Activated CD8-positive, alpha-beta memory T cell treated with anti-CD3 and anti-CD28 coated beads, Interleukin-2, amount 50 U/mL, for 24 hours (primary cell): ENCODE results near the gene UBXN4.
A peak's percentile ranks its signal among the peaks of the same experiment; 100 is the strongest.
"Not testable (repeated sequence)": the region's sequence is repeated elsewhere in the genome, so short reads cannot be mapped to it uniquely, and the experiment has no call there.

Experiments used
- DNase-seq: peaks from one replicate; pipeline ENCODE4 v3.0.0-alpha.2; 2020; ENCODE audit errors: extremely low read depth

The UBXN4 gene

GRCh38 chr2:135741395-135742324 is at the start of gene UBXN4:
UBXN4 (plus strand) TSS chr2:135741855; CDS start chr2:135741930, 75 bp downstream.
- peak; percentile 88 for DNase-seq

DNA sequence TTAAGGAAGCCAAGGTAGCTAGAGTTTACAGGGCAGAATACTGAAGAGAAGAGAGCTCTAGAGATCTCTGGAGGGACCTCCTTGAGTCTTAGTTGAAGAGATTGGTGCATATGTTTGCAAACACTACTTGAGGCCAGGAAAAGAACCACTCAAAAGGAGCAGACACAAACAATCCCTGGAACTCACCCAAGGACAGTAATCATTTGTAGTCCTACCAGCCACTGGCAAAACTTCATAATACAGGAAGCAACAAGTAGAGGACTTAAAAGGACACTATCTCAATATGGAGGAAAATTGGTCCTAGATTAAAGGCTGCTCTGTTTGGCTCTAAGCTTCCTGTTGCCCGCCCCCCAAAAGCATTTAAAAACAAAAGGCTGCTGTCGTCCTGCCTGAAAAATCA is 46.9 kb upstream of the UBXN4 start:
- no peak for DNase-seq

- no peak for DNase-seq
These were observed 42.8 kb upstream of the UBXN4 start for GRCh38 chr2:135698838-135699237.

- DNase-seq: no peak
These were observed 40.2 kb upstream of the UBXN4 start for GRCh38 chr2:135701442-135701841.

GRCh38 chr2:135703300-135703699 is 38.4 kb upstream of the UBXN4 start:
- DNase-seq: no peak

DNA sequence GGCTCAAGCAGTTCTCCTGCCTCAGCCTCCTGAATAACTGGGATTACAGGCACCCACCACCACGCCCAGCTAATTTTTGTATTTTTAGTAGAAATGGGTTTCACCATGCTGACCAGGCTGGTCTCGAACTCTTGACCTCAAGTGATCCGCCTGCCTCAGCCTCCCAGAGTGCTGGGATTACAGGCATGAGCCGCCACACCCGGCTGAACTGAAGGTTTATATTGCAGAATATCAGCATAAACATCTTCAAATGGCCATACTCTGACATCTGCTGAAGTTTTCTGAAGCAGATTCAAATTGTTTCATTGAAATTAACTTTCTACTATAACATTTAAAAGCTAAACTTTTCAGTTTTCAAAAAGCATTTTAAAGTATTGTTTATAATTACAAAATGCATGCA is 37.6 kb upstream of the UBXN4 start:
- not testable (repeated sequence) for DNase-seq

DNA sequence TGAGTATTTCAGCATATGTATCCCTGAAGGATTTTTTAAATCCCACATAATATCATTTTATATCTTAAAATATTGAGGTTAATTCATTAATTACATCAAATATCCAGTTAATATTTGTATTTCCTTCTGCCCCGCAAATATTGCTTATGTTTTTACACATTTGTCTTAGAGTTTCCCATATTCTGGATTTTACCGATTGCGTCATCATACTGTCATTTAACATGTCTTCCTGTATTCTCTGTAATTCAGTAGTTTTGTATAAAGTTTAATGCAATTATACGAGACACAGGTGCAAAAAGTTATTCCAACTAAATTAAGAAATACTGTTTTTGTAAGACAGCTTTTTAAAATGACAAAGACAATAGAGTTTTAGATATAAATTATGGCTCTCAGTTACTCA is 33.5 kb upstream of the UBXN4 start:
- DNase-seq: no peak

DNA sequence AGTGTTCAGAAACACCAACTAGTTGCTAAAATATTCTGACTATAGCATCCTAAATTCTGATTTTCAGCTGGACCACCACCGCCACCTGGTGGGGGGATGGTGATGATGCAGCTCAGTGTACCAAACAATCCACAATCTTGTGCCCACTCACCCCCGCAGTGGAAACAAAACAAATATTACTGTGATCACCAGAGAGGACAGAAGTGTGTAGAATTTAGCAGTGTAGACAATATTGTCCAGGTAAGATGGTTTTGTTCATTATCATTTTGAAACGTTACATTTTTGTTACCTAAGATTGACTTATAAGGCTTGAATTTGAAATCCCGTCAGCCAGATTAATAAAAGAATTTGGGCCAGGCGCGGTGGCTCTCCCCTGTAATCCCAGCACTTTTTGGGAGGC is 31.7 kb upstream of the UBXN4 start:
- DNase-seq: peak; percentile 27

GRCh38 chr2:135715086-135715485 is 26.6 kb upstream of the UBXN4 start:
- not testable (repeated sequence) for DNase-seq

- no peak for DNase-seq
These were observed 13.5 kb upstream of the UBXN4 start for GRCh38 chr2:135728064-135728743.

GRCh38 chr2:135732561-135732960 is 9.1 kb upstream of the UBXN4 start:
- no peak for DNase-seq

GRCh38 chr2:135733045-135733444 is 8.6 kb upstream of the UBXN4 start:
- no peak for DNase-seq

GRCh38 chr2:135736546-135736945 is 5.1 kb upstream of the UBXN4 start:
- DNase-seq: no peak

- DNase-seq: no peak
These were observed 1.4 kb upstream of the UBXN4 start for GRCh38 chr2:135740206-135740605.

- no peak for DNase-seq
These were observed 636 bp upstream of the UBXN4 start for GRCh38 chr2:135741043-135741394.

DNA sequence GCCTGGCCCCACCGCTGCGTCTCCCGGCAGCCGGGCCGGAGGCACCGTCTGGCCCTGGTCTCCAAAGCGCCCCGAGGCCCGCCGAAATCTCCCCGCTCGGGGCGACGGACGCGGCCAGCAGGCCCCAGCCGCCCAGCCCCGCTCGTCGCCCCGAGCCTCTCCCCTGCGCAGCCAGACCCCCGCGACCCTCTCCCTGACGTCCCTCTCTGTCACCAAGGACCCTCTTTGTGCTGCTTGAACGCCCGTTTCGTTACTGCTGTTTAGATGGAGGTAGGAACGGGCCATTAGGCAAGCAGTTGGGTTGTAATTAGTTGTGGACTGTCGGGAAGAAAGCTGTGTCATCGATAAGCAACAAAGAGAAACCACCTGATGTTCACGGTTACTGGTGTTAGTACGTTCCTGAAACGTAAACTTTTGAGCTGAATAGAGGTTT is 686 bp downstream of the UBXN4 start:
- peak; percentile 12 for DNase-seq

GRCh38 chr2:135743860-135744259 is 2.2 kb downstream of the UBXN4 start:
- no peak for DNase-seq

DNA sequence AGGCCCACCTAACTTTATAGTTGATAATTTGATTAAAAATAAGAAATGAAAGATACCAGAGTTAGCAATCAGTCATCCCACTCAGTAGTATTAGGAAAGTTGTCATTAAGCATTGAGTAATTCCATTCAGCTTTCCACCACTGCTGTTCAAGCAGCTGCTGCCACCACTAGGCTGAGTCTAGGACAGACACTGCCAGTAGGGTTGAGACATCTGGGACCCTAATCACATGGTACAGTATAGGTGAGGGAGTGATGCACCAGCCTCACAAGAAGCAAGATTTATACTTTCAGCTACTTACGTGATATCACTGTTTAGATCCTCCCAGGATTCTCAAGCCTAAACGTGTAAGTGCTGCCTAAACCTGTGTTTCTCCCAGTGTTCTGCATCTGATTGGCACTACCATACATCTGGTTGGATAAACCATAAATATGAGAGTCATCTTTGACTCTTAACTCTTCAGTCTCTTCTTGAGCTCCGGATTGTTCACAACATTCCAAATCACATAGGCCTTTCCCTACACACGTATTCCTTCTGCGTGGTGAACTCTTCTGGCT is 3.2 kb downstream of the UBXN4 start:
- no peak for DNase-seq

DNA sequence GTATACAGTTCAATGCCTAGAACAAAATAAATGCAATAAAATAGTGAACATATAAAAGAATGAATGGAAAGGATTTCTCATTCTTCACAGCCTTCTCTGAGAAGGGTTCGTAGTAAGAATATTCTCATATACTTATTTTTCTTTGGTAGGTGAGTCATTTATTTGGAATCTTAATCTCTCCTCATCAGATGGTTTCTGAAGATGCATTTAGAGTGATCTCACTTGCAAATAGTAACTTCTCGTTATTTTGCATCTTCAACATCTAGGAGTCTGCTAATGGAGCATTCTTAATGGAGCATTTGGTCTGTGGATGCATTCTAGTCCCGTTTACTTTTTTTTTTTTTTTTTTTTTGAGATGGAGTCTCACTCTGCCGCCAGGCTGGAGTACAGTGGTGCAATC is 3.9 kb downstream of the UBXN4 start:
- no peak for DNase-seq

- DNase-seq: no peak
These were observed 13.9 kb downstream of the UBXN4 start for GRCh38 chr2:135755573-135755972.

DNA sequence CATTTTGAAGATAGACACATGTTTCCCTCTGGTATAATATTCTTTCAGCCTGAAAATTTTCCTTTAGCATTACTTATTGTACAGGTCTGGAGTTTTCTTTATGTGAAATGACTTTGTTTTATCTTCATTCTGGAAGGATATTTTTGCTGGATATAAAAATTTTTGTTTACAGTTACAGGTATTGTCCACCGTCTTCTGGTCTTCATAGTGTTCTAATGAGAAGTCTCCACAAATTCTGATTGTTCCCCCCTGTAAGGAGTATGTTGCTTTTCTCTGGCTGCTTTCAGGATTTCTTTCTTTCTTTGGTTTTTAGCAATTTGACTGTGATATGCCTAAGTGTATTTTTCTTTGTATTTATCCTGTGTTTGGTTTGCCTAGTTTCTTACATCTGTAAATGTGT is 15.0 kb downstream of the UBXN4 start:
- no peak for DNase-seq

GRCh38 chr2:135762022-135762421 is 20.4 kb downstream of the UBXN4 start:
- no peak for DNase-seq

- DNase-seq: no peak
These were observed 20.9 kb downstream of the UBXN4 start for GRCh38 chr2:135762530-135762929.
